ENCODE measurements around the gene SUPT3H.

The SUPT3H gene

GRCh38 chr6:44849806-44850205 lies 527.9 kb downstream of the SUPT3H start:
- H3K27ac ChIP-seq: no peak overlapping the region
- TF ChIP-seq CTCF (conservative IDR thresholded peaks at IDR 0.05): no peak

GRCh38 chr6:44843734-44844133 lies 534.0 kb downstream of the SUPT3H start:
- no peak overlapping the region for H3K27ac ChIP-seq
- no peak for TF ChIP-seq CTCF (conservative IDR thresholded peaks at IDR 0.05)

DNA sequence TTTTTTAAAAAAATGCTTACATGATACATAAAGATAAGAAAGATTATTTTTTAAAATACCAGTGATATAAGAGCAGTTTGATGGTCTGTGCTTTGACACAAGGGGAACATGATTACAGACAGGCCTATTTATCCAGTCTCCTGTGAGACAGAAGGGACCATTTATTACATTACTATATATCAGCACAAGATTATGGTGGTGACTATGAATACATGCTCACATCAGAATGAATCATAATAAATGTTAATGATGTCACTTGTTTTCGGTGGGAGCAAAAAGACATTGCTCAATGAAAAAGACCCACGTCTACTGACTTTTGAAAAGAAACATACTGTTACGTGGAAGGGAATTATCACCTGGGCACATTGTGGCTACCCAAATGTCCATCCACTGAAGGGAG lies 535.1 kb downstream of the SUPT3H start:
- no peak for TF ChIP-seq CTCF (conservative IDR thresholded peaks at IDR 0.05)
- no peak overlapping the region for H3K27ac ChIP-seq

GRCh38 chr6:44841829-44842228 lies 535.9 kb downstream of the SUPT3H start:
- H3K27ac ChIP-seq: no peak overlapping the region
- no peak for TF ChIP-seq CTCF (conservative IDR thresholded peaks at IDR 0.05)

DNA sequence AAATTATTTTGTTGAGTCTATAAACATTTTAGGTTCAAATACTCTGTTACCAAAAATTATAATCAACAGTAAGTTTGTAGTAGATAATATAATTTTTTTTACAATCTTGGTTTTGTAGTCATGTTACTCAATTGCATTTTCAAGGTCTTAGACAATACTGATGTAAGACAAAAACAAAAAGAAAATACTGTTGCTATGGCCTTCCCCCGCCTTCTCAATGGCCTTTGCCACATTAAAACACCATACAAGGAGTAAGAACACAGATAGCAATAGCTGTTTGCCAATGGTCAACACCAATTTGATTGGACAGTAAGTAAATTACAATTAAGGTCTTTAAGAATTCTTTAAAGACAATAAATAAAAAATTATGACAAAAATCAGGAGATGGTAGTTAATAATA lies 540.0 kb downstream of the SUPT3H start:
- H3K27ac ChIP-seq: no peak overlapping the region
- TF ChIP-seq CTCF (conservative IDR thresholded peaks at IDR 0.05): no peak

DNA sequence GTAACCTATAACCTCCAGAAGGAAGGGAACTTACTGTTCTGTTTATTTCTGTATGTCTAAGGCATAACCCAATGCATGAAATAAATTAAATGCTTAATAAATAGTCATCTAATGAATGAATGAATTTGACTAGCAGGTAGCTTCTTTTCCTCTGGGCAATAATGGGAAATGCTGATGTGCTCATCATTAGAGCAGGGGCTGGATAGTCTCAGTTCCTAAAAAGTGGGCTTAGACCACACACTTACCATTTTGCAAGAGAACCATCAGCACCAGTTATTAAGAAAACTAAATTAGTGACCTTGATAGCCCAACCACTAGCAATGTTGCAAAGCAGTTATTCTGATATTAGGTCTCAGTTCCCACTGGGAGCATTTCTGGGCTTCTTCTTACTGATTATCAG lies 540.5 kb downstream of the SUPT3H start:
- no peak overlapping the region for H3K27ac ChIP-seq
- no peak for TF ChIP-seq CTCF (conservative IDR thresholded peaks at IDR 0.05)

GRCh38 chr6:44833248-44833647 lies 544.5 kb downstream of the SUPT3H start:
- H3K27ac ChIP-seq: no peak overlapping the region
- TF ChIP-seq CTCF (conservative IDR thresholded peaks at IDR 0.05): no peak

All from VCaP (cell line).